HG03108 (cell line): ENCODE results near the gene SLC14A1.

Source experiments
- ATAC-seq: cut with Tn5 transposase; IDR thresholded peaks from one replicate; pipeline ENCODE4 v1.9.1; 2021; ENCODE audit warnings: moderate library complexity; ENCODE audit not compliant: unreplicated experiment

SLC14A1 gene

GRCh38 chr18:45792506-45793263, 68.7 kb downstream of the SLC14A1 start:
- ATAC-seq, result no peak

- ATAC-seq, result no peak
Observed at GRCh38 chr18:45793264-45793965, 69.4 kb downstream of the SLC14A1 start.

GRCh38 chr18:45801416-45802004, 77.5 kb downstream of the SLC14A1 start:
- no peak for ATAC-seq
